IPS-20b (cell line): Measurements from ENCODE around the gene DAPK1.

ENCODE experiments used
- H3K27ac ChIP-seq: one replicate; pipeline ENCODE4 v1.5.1; 2013; ENCODE audit warnings: low read length
- H3K27me3 ChIP-seq: 2 replicates; pipeline ENCODE4 v1.6.1; 2013; ENCODE audit warnings: mild to moderate bottlenecking, low read length, inconsistent platforms; ENCODE audit not compliant: insufficient read depth
- H3K36me3 ChIP-seq: 2 replicates; pipeline ENCODE4 v1.6.1; 2013; ENCODE audit warnings: low read depth, mild to moderate bottlenecking, inconsistent platforms, low read length, moderate library complexity; ENCODE audit not compliant: insufficient read depth
- H3K4me1 ChIP-seq: 2 replicates; pipeline ENCODE4 v1.6.1; 2013; ENCODE audit warnings: mild to moderate bottlenecking, control low read depth, inconsistent platforms, low read length, moderate library complexity; ENCODE audit not compliant: insufficient read depth
- H3K4me3 ChIP-seq: 2 replicates; pipeline ENCODE4 v1.5.1; 2013; ENCODE audit warnings: mild to moderate bottlenecking, low read length, inconsistent platforms
- H3K9ac ChIP-seq: 2 replicates; pipeline ENCODE4 v1.6.1; 2013; ENCODE audit warnings: low read depth, mild to moderate bottlenecking, inconsistent platforms, low read length, moderate library complexity
- H3K9me3 ChIP-seq: 2 replicates; pipeline ENCODE4 v1.6.1; 2013; ENCODE audit warnings: mild to moderate bottlenecking, low read depth, low read length, inconsistent platforms; ENCODE audit not compliant: insufficient read depth

The DAPK1 gene

GRCh38 chr9:87602933-87603643 is 105.4 kb downstream of the DAPK1 start:
- Histone ChIP-seq H3K27ac (no peak overlapping the region), H3K9me3 (no peaks in the 10 kb centered on the region), H3K4me1 (peaks cover 20% of the 10 kb centered on the region), H3K4me3 (no peak overlapping the region), H3K27me3 (no peaks in the 10 kb centered on the region), H3K36me3 (peaks cover 28% of the 10 kb centered on the region), H3K9ac (no peak overlapping the region)

GRCh38 chr9:87603854-87604490 is 106.3 kb downstream of the DAPK1 start:
- Histone ChIP-seq H3K9ac (no peak overlapping the region), H3K36me3 (peaks cover 36% of the 10 kb centered on the region), H3K27ac (no peak overlapping the region), H3K4me1 (peaks cover 29% of the 10 kb centered on the region), H3K4me3 (no peak overlapping the region), H3K9me3 (no peaks in the 10 kb centered on the region), H3K27me3 (no peaks in the 10 kb centered on the region)

DNA sequence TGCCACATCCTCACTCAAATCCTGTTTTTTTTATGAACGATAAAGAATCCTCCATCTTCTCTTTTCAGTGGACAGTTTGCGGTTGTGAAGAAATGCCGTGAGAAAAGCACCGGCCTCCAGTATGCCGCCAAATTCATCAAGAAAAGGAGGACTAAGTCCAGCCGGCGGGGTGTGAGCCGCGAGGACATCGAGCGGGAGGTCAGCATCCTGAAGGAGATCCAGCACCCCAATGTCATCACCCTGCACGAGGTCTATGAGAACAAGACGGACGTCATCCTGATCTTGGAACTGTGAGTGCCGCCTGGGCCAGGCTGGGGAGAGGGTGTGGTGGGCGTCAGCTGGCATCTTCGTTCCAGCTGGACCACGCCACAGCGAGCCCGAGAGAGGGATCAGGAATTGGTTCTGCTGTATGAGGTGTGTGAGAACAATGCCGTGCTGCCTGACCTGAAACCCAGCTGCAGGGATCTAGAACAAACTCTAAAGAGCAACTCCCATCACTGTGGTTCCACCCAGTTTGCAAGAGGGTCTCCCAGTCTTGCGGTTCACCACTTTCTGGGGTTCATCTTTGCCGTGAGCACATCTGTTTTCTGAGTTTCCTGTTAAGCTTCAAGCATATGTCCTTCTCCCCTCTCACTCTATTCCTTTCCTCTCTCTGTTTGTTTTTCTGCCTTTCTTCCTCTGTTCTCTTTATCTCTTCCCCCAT is 107.4 kb downstream of the DAPK1 start:
- H3K4me3 ChIP-seq: no peak overlapping the region

DNA sequence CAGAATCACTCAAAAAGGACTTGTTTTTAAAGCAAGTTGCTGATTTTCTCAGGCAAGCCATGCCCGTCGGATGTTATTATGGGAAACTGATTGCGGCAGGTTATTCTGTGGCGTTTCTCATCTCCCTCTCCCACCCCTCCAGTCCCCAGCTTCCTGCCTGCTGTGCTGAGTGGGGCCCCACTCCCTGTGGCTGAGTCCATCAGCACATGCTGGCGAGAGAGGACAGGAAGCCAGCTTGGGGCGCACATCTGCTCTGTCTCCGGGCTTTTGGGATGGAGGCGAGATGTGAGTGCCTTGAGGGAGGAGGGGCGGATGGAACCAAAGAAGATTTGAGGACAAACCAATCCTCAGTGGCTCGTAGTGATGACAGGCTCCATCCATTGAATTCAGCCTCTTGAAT is 108.0 kb downstream of the DAPK1 start:
- Histone ChIP-seq H3K27ac (no peak overlapping the region), H3K27me3 (no peaks in the 10 kb centered on the region), H3K36me3 (peaks cover 53% of the 10 kb centered on the region), H3K9ac (no peak overlapping the region), H3K9me3 (no peaks in the 10 kb centered on the region), H3K4me3 (no peak overlapping the region), H3K4me1 (peaks cover 22% of the 10 kb centered on the region; the same call in 1 of the 2 replicates)

More for the DNA sequence above, 107.4 kb downstream of the DAPK1 start:
- H3K4me1 ChIP-seq: peaks cover 28% of the 10 kb centered on the region
- no peak overlapping the region for H3K27ac ChIP-seq
- peaks cover 46% of the 10 kb centered on the region for H3K36me3 ChIP-seq
- no peaks in the 10 kb centered on the region for H3K27me3 ChIP-seq
- no peak overlapping the region for H3K9ac ChIP-seq
- no peaks in the 10 kb centered on the region for H3K9me3 ChIP-seq

DNA sequence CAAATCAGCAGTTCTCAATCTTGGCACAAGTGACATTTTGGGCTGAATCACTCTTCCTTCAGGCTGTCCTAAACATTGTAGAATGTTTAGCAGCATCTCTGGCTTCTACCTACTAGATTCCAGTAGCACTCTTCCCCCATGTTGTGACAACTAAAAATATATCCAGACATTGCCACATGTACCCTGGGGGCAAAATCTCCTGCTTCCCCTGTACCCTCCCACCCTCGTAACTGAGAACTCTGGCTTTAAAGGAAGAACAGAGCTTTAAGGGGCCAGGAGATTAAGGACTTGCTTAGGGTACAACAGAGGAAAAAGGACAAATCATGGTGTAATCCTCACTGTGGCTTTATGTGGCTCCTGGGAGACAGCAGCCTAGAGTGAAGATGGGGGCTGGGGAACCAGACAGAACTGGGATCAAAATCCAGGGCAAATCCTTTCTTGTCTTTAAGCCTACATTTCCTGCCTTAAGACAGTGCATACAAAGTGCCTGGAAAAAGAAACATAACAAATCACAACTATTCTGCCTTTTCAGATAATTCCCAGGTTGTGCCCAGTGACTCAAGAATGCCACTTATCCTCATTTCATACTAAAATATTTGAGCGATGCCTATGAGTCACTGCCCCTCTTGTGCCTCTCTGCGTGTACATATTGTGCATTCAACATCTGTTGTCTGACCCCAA is 109.3 kb downstream of the DAPK1 start:
- no peaks in the 10 kb centered on the region for H3K27me3 ChIP-seq
- no peaks in the 10 kb centered on the region for H3K9me3 ChIP-seq
- H3K36me3 ChIP-seq: peaks cover 66% of the 10 kb centered on the region
- H3K9ac ChIP-seq: no peak overlapping the region
- peaks cover 16% of the 10 kb centered on the region; the same call in 1 of the 2 replicates for H3K4me1 ChIP-seq
- H3K27ac ChIP-seq: no peak overlapping the region
- H3K4me3 ChIP-seq: no peak overlapping the region

- Histone ChIP-seq H3K9me3 (no peaks in the 10 kb centered on the region), H3K36me3 (peaks cover 75% of the 10 kb centered on the region), H3K27me3 (no peaks in the 10 kb centered on the region), H3K27ac (no peak overlapping the region), H3K9ac (no peak overlapping the region), H3K4me1 (peaks cover 16% of the 10 kb centered on the region; the same call in 1 of the 2 replicates), H3K4me3 (no peak overlapping the region)
Observed at GRCh38 chr9:87607859-87608258, 110.2 kb downstream of the DAPK1 start.

DNA sequence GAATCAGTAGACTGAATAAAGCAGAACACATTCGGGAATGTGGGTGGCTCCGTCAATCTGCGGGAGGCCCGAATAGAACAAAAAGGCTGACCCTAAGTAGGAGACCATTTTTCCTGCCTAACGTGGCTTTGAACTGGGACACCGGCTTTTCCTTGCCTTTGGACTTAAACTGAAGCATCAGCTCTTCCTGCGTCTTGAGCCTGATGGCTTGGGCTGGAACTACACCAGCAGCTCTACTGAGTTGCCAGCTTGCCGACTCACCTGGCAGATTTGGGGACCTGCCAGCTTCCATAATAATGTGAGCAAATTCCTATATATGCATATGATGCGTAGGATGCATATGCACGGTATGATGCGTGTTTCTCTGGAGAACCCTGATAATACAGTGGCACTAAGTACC is 111.3 kb downstream of the DAPK1 start:
- Histone ChIP-seq H3K4me1 (peaks cover 16% of the 10 kb centered on the region; the same call in 1 of the 2 replicates), H3K27me3 (no peaks in the 10 kb centered on the region), H3K36me3 (peaks cover 86% of the 10 kb centered on the region), H3K9ac (no peak overlapping the region), H3K9me3 (no peaks in the 10 kb centered on the region), H3K4me3 (no peak overlapping the region), H3K27ac (no peak overlapping the region)

GRCh38 chr9:87609486-87609885 is 111.8 kb downstream of the DAPK1 start:
- H3K9ac ChIP-seq: no peak overlapping the region
- no peaks in the 10 kb centered on the region for H3K27me3 ChIP-seq
- no peak overlapping the region for H3K27ac ChIP-seq
- peaks cover 91% of the 10 kb centered on the region for H3K36me3 ChIP-seq
- H3K4me3 ChIP-seq: no peak overlapping the region
- peaks cover 16% of the 10 kb centered on the region; the same call in 1 of the 2 replicates for H3K4me1 ChIP-seq
- no peaks in the 10 kb centered on the region for H3K9me3 ChIP-seq

DNA sequence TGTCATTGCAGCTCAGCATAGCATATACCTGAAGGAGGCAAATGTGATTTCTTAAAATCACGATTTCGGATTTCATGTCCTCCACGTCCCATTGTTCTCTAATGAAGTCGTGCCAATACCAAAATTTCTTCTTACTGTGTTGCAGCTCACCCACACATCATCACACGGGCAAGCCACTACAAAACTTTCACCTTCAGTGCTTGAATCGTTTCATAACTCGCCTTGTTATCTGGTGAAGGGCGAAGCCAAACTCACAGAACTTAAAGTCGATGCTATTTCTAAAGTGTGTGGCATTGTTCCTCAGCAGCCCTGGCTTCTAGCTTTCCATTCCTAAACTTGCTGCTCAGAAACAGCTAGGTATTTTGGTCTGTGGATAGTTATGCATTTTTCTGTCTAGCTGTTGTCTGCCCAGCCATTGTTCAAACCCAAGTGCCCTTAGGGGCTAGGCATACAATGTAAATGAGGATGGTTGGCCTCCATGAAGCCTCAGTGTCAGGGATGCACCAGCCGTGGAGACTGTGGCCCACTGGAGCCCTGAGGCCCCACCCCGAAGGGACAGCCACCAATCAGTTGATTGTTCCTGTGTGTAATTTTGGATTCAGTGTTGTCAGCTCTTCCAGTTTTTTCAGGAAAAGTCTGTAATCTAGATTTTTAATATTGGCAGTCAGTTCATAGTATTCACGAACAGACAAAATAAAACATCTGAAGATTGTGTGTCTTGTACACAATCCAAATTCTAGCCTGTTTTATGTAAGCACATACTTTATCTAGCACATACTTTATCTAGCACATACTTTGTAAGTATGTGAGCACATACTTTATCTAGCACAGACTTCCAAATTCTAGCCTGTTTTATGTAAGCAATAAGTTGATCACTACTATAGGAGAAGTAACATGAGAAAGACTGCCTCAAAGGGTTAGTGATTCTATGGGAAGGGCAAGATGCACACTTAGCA is 112.8 kb downstream of the DAPK1 start:
- peaks cover 86% of the 10 kb centered on the region for H3K36me3 ChIP-seq
- no peak overlapping the region for H3K27ac ChIP-seq
- H3K9me3 ChIP-seq: no peaks in the 10 kb centered on the region
- H3K9ac ChIP-seq: no peak overlapping the region
- H3K27me3 ChIP-seq: no peaks in the 10 kb centered on the region
- H3K4me3 ChIP-seq: no peak overlapping the region
- H3K4me1 ChIP-seq: peaks cover 16% of the 10 kb centered on the region; the same call in 1 of the 2 replicates

- H3K36me3 ChIP-seq: peaks cover 86% of the 10 kb centered on the region
- no peak overlapping the region for H3K27ac ChIP-seq
- no peaks in the 10 kb centered on the region for H3K27me3 ChIP-seq
- no peaks in the 10 kb centered on the region for H3K9me3 ChIP-seq
- H3K4me1 ChIP-seq: peaks cover 16% of the 10 kb centered on the region; the same call in 1 of the 2 replicates
- no peak overlapping the region for H3K4me3 ChIP-seq
- no peak overlapping the region for H3K9ac ChIP-seq
Observed at GRCh38 chr9:87611776-87612175, 114.1 kb downstream of the DAPK1 start.
